ENCODE data around the gene CRYBB3.

CRYBB3 gene

GRCh38 chr22:25206998-25207397 is 7.3 kb downstream of the CRYBB3 start:
- H3K4me3 ChIP-seq (ENCODE audit: low read depth, low read length) = no peak overlapping the region
- in situ Hi-C loops (cut with HindIII; ENCODE audit: low pct_ligation_motif_present, low sequenced_read_pairs) = no loop called here
- no peaks in the 10 kb centered on the region for H3K27me3 ChIP-seq (replicated peaks)
- no peak for DNase-seq
- H3K36me3 ChIP-seq (replicated peaks) = no peaks in the 10 kb centered on the region
- no peak for TF ChIP-seq CTCF (IDR thresholded peaks at IDR 0.05; ENCODE audit: low read depth, low read length, missing control alignments)
- H3K27ac ChIP-seq = no peak overlapping the region

GRCh38 chr22:25207553-25208157 is 8.0 kb downstream of the CRYBB3 start:
- TF ChIP-seq CTCF (IDR thresholded peaks at IDR 0.05; ENCODE audit: low read depth, low read length, missing control alignments) = no peak
- in situ Hi-C loops (cut with HindIII; ENCODE audit: low pct_ligation_motif_present, low sequenced_read_pairs) = no loop called here
- no peak for DNase-seq
- Histone ChIP-seq H3K4me3 (ENCODE audit: low read depth, low read length) (no peak overlapping the region), H3K27ac (no peak overlapping the region), H3K36me3 (replicated peaks) (no peaks in the 10 kb centered on the region), H3K27me3 (replicated peaks) (no peaks in the 10 kb centered on the region)

GRCh38 chr22:25208328-25208727 is 8.7 kb downstream of the CRYBB3 start:
- Histone ChIP-seq H3K27me3 (replicated peaks) (no peaks in the 10 kb centered on the region), H3K4me3 (ENCODE audit: low read depth, low read length) (no peak overlapping the region), H3K27ac (no peak overlapping the region), H3K36me3 (replicated peaks) (no peaks in the 10 kb centered on the region)
- DNase-seq = no peak
- TF ChIP-seq CTCF (IDR thresholded peaks at IDR 0.05; ENCODE audit: low read depth, low read length, missing control alignments) = no peak
- in situ Hi-C loops (cut with HindIII; ENCODE audit: low pct_ligation_motif_present, low sequenced_read_pairs) = no loop called here

- TF ChIP-seq CTCF (IDR thresholded peaks at IDR 0.05; ENCODE audit: low read depth, low read length, missing control alignments) = no peak
- Histone ChIP-seq H3K27me3 (replicated peaks) (no peaks in the 10 kb centered on the region), H3K27ac (no peak overlapping the region), H3K36me3 (replicated peaks) (no peaks in the 10 kb centered on the region), H3K4me3 (ENCODE audit: low read depth, low read length) (no peak overlapping the region)
- no peak for DNase-seq
- in situ Hi-C loops (cut with HindIII; ENCODE audit: low pct_ligation_motif_present, low sequenced_read_pairs) = no loop called here
These were observed 9.3 kb downstream of the CRYBB3 start for GRCh38 chr22:25208743-25209505.

- in situ Hi-C loops (cut with HindIII; ENCODE audit: low pct_ligation_motif_present, low sequenced_read_pairs) = no loop called here
- DNase-seq = no peak
- Histone ChIP-seq H3K27me3 (replicated peaks) (no peaks in the 10 kb centered on the region), H3K4me3 (ENCODE audit: low read depth, low read length) (no peak overlapping the region), H3K27ac (no peak overlapping the region), H3K36me3 (replicated peaks) (no peaks in the 10 kb centered on the region)
- TF ChIP-seq CTCF (IDR thresholded peaks at IDR 0.05; ENCODE audit: low read depth, low read length, missing control alignments) = no peak
These were observed 11.1 kb downstream of the CRYBB3 start for GRCh38 chr22:25210793-25211192.

Data from brain microvascular endothelial cell (primary cell).